Ishikawa (cell line): ENCODE results near the gene CDKN3.

Source experiments
- CREB1 ChIP-seq: IDR thresholded peaks from 2 replicates; pipeline ENCODE4 v1.6.1; 2012; ENCODE audit warnings: low read depth
- EGR1 ChIP-seq: IDR thresholded peaks from 2 replicates; pipeline ENCODE4 v1.6.1; 2012
- NFIC ChIP-seq: IDR thresholded peaks from 2 replicates; pipeline ENCODE4 v1.6.1; 2012
- RAD21 ChIP-seq: IDR thresholded peaks from 2 replicates; pipeline ENCODE4 v1.6.1; 2012; ENCODE audit warnings: low read depth
- TAF1 ChIP-seq: IDR thresholded peaks from 2 replicates; pipeline ENCODE4 v1.6.1; 2012; ENCODE audit warnings: low read depth, mild to moderate bottlenecking
- TCF12 ChIP-seq: IDR thresholded peaks from 2 replicates; pipeline ENCODE4 v1.6.1; 2012; ENCODE audit warnings: low read depth
- TEAD4 ChIP-seq: IDR thresholded peaks from 2 replicates; pipeline ENCODE4 v1.6.1; 2012
- TF ChIP-seq, protein P1 (sequence below): IDR thresholded peaks from 2 replicates; pipeline ENCODE4 v1.6.1; 2012; ENCODE audit warnings: low read depth, mild to moderate bottlenecking
- TF ChIP-seq, protein P2 (sequence below): IDR thresholded peaks from 2 replicates; pipeline ENCODE4 v1.6.1; 2012

GRCh38 chr14:54446161-54446693 lies 49.4 kb downstream of the CDKN3 start:
- TF ChIP-seq RAD21: no peak
- TF ChIP-seq, protein P1, sequence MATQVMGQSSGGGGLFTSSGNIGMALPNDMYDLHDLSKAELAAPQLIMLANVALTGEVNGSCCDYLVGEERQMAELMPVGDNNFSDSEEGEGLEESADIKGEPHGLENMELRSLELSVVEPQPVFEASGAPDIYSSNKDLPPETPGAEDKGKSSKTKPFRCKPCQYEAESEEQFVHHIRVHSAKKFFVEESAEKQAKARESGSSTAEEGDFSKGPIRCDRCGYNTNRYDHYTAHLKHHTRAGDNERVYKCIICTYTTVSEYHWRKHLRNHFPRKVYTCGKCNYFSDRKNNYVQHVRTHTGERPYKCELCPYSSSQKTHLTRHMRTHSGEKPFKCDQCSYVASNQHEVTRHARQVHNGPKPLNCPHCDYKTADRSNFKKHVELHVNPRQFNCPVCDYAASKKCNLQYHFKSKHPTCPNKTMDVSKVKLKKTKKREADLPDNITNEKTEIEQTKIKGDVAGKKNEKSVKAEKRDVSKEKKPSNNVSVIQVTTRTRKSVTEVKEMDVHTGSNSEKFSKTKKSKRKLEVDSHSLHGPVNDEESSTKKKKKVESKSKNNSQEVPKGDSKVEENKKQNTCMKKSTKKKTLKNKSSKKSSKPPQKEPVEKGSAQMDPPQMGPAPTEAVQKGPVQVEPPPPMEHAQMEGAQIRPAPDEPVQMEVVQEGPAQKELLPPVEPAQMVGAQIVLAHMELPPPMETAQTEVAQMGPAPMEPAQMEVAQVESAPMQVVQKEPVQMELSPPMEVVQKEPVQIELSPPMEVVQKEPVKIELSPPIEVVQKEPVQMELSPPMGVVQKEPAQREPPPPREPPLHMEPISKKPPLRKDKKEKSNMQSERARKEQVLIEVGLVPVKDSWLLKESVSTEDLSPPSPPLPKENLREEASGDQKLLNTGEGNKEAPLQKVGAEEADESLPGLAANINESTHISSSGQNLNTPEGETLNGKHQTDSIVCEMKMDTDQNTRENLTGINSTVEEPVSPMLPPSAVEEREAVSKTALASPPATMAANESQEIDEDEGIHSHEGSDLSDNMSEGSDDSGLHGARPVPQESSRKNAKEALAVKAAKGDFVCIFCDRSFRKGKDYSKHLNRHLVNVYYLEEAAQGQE: no peak
- TF ChIP-seq NFIC: peak; percentile 91
- TF ChIP-seq, protein P2, sequence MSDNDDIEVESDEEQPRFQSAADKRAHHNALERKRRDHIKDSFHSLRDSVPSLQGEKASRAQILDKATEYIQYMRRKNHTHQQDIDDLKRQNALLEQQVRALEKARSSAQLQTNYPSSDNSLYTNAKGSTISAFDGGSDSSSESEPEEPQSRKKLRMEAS: no peak
- TF ChIP-seq CREB1: no peak
- no peak for TF ChIP-seq TEAD4
- TF ChIP-seq TAF1: no peak
- peak; percentile 81 for TF ChIP-seq EGR1
- TF ChIP-seq TCF12: peak; percentile 18; the same call in 1 of the 2 replicates
